H1 (cell line): ENCODE data around the gene MEIS3.

Experiments used
- BCL11A ChIP-seq, 2 experiments: IDR thresholded peaks; one replicate each; pipeline ENCODE4 v1.6.1; 2011; ENCODE audit warnings: low read depth in 2 of 2, low read length in 2 of 2, mild to moderate bottlenecking in 2 of 2
- BRCA1 ChIP-seq: IDR thresholded peaks from 2 replicates; pipeline ENCODE4 v1.6.1; 2012; ENCODE audit warnings: low read depth, low read length, improper control_type of control experiment
- CTCF ChIP-seq, 3 experiments: IDR thresholded peaks; 1 replicate in 2 of 3; 2 replicates in 1 of 3; pipeline versions ENCODE4 v1.5.1 to v1.6.1; 2011; ENCODE audit warnings: low read length in 3 of 3, mild to moderate bottlenecking in 3 of 3, inconsistent platforms in 2 of 3, low read depth in 1 of 3, moderate library complexity in 1 of 3; ENCODE audit not compliant: insufficient read depth in 1 of 3; ENCODE audit errors: control extremely low read depth in 1 of 3
- EZH2 ChIP-seq: fragments of 200-600 bp; sonication (generic); IDR thresholded peaks from 2 replicates; pipeline ENCODE4 v1.7.1; 2012; ENCODE audit warnings: low read depth, mild to moderate bottlenecking, moderate library complexity, low read length, inconsistent platforms; ENCODE audit not compliant: severe bottlenecking
- FOSL1 ChIP-seq: IDR thresholded peaks from 2 replicates; pipeline ENCODE4 v1.6.1; 2011; ENCODE audit warnings: mild to moderate bottlenecking, low read depth, low read length, moderate library complexity; ENCODE audit not compliant: insufficient read depth
- GTF2F1 ChIP-seq: IDR thresholded peaks from 2 replicates; pipeline ENCODE4 v1.6.1; 2012; ENCODE audit warnings: low read depth, low read length, improper control_type of control experiment, borderline replicate concordance
- PHF8 ChIP-seq: fragments of 200-600 bp; sonication (generic); conservative IDR thresholded peaks from 2 replicates; pipeline ENCODE4 v1.7.1; 2012; ENCODE audit warnings: low read depth, mild to moderate bottlenecking, inconsistent platforms, low read length, moderate library complexity
- POLR2AphosphoS5 ChIP-seq: IDR thresholded peaks from 2 replicates; pipeline ENCODE4 v1.6.1; 2011; ENCODE audit warnings: low read depth, low read length
- SP4 ChIP-seq: IDR thresholded peaks from 2 replicates; pipeline ENCODE4 v1.6.1; 2012; ENCODE audit warnings: low read length, inconsistent platforms
- TAF7 ChIP-seq: optimal IDR thresholded peaks from 2 replicates; pipeline ENCODE3; 2011; ENCODE audit warnings: low read depth, mild to moderate bottlenecking, inconsistent platforms, low read length, moderate library complexity, borderline replicate concordance
- YY1 ChIP-seq: IDR thresholded peaks from 2 replicates; pipeline ENCODE4 v1.6.1; 2011; ENCODE audit warnings: low read depth, mild to moderate bottlenecking, low read length

- TF ChIP-seq TAF7: no peak
- no peak for TF ChIP-seq CTCF (IDR thresholded peaks at IDR 0.05; ENCODE audit: control extremely low read depth in 1 of 3, insufficient read depth in 1 of 3, low read depth in 1 of 3, low read length in 3 of 3)
- TF ChIP-seq PHF8: no peak
- no peak for TF ChIP-seq POLR2AphosphoS5
- TF ChIP-seq SP4: no peak
- TF ChIP-seq YY1: no peak
- TF ChIP-seq BRCA1: no peak
- TF ChIP-seq FOSL1: no peak
- TF ChIP-seq EZH2: no peak
- TF ChIP-seq BCL11A (IDR thresholded peaks at IDR 0.05; ENCODE audit: low read depth in 2 of 2, low read length in 2 of 2): no peak
- TF ChIP-seq GTF2F1: no peak
Observed at GRCh38 chr19:47437500-47437899, 18.2 kb upstream of the MEIS3 start.
